GM12873 (cell line): Measurements from ENCODE around the gene PLEKHN1.

Experiments used
- TF ChIP-seq, protein P1 (sequence below): IDR thresholded peaks from 2 replicates; pipeline ENCODE4 v1.5.1; 2012; ENCODE audit warnings: low read depth, mild to moderate bottlenecking, moderate library complexity, low read length, control low read depth; ENCODE audit not compliant: insufficient read depth; ENCODE audit errors: missing control alignments

Gene PLEKHN1, protein sequence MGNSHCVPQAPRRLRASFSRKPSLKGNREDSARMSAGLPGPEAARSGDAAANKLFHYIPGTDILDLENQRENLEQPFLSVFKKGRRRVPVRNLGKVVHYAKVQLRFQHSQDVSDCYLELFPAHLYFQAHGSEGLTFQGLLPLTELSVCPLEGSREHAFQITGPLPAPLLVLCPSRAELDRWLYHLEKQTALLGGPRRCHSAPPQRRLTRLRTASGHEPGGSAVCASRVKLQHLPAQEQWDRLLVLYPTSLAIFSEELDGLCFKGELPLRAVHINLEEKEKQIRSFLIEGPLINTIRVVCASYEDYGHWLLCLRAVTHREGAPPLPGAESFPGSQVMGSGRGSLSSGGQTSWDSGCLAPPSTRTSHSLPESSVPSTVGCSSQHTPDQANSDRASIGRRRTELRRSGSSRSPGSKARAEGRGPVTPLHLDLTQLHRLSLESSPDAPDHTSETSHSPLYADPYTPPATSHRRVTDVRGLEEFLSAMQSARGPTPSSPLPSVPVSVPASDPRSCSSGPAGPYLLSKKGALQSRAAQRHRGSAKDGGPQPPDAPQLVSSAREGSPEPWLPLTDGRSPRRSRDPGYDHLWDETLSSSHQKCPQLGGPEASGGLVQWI

DNA sequence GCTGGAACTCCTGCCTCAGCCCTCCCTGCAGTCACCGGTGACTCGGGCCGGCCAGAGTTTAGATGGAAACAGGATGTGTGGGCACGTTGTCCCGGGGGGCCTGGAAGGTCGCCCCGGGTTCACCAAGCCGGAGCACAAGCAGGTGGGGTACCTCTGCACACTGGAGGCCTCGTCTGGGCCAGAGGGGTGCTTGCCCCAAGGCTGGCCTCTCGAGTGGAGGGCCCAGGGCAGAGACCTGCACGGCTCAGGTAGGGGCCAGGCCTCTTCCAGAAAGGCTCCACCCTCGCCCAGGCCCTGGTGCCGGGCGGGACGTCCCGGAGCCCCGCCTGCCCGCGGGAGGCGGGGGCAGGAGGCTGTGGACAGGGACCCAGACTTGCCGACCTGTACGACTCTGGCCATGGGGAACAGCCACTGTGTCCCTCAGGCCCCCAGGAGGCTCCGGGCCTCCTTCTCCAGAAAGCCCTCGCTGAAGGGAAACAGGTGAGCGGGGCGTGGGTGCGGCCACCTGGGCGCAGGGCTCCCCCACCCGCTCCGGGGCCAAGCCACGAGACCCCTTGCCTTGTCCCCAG, at the start of gene PLEKHN1:
Gene PLEKHN1, plus strand, starts transcription at position 348 of the 569 bp plus-strand sequence. Its CDS starts 50 bp downstream, at position 398.
- TF ChIP-seq, protein P1, sequence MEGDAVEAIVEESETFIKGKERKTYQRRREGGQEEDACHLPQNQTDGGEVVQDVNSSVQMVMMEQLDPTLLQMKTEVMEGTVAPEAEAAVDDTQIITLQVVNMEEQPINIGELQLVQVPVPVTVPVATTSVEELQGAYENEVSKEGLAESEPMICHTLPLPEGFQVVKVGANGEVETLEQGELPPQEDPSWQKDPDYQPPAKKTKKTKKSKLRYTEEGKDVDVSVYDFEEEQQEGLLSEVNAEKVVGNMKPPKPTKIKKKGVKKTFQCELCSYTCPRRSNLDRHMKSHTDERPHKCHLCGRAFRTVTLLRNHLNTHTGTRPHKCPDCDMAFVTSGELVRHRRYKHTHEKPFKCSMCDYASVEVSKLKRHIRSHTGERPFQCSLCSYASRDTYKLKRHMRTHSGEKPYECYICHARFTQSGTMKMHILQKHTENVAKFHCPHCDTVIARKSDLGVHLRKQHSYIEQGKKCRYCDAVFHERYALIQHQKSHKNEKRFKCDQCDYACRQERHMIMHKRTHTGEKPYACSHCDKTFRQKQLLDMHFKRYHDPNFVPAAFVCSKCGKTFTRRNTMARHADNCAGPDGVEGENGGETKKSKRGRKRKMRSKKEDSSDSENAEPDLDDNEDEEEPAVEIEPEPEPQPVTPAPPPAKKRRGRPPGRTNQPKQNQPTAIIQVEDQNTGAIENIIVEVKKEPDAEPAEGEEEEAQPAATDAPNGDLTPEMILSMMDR = no peak

DNA sequence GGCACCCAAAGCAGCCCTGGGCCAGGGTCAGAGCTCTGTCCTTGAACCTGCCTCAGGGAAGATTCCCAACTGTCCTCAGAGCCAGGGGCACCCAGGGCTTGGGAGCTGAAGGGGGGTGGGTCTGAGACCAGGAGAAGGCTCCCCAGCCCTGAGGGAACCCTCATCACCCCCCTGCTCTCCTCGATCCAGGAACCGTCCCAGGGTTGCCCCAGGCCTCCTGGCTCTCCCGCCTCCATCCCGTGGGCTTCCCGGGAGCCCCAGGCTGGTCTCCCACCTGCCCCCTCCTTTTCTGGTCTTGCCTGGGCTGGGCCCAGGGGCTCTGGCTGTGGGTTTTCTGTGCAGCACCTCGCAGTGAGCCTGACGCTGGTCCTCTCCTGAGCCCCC, 49.2 kb upstream of the PLEKHN1 start:
- TF ChIP-seq, protein P1 = no peak

DNA sequence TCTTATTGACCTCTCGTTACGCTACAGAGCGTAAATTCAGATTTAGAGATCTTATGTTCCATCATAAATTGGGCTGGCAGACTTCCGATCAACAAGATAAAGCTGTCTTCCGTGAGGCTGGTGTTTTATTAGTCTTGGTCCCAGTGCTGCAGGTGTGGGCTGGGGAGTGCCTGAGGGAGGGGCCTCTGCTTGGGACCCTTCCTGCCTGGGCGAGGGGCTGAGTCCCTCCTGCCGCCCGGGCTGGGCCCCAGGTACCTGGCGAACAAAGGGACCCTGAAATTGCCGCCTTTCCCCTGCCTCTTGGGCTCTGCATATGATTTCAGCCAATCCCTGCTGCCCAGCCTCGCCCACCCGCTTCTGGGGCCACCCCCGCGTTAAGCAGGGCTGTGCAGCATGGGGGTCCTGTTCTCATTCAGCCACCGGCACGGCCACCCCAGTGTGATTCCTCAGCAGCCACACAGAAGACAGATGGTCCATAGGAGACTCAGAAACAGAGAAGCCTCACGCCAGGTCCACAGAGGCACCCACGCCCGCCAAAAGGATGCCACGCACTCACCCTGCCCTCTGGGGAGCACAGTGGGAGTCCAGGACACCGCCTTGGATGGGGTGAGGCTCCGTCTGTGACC, 48.7 kb upstream of the PLEKHN1 start:
- TF ChIP-seq, protein P1 = no peak

DNA sequence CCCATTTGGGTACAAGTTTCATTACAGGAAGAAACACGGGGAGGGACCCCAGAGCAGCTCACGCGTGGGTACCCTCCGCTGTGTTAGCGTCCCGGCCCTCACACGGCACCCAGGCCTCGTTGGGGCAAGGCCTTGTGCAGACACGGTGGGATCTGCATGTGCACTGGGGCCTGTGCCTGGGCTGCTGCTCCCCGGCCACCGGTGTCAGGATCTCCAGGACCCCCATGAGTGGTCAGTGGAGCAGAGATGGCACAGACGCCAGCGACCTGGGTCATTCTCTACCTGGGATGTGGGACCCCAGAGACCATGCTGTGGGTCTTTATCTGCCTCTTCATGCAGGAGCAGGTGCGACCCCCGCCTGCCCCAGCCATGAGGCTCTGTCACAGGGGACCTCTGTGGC, 47.9 kb upstream of the PLEKHN1 start:
- TF ChIP-seq, protein P1 = no peak

DNA sequence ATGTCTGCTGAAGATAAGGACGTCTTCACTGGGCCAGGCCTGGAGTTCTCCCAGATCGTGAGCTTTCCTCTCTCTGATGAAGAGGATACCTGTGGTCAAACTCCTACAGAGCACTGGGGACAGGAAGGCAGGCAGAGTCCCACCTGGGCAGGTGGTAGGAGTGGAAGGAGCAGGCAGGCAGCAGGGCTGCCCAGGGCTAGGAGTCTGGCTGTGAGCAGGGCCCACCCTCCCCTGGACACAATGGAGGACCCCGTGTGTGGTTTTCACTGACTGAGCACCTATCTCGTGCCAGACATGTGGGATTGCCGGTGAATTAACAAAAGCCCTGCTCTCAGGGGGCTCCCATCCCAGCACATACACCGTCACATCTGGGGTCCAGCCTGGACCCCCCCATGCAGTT, 47.4 kb upstream of the PLEKHN1 start:
- TF ChIP-seq, protein P1 = no peak

DNA sequence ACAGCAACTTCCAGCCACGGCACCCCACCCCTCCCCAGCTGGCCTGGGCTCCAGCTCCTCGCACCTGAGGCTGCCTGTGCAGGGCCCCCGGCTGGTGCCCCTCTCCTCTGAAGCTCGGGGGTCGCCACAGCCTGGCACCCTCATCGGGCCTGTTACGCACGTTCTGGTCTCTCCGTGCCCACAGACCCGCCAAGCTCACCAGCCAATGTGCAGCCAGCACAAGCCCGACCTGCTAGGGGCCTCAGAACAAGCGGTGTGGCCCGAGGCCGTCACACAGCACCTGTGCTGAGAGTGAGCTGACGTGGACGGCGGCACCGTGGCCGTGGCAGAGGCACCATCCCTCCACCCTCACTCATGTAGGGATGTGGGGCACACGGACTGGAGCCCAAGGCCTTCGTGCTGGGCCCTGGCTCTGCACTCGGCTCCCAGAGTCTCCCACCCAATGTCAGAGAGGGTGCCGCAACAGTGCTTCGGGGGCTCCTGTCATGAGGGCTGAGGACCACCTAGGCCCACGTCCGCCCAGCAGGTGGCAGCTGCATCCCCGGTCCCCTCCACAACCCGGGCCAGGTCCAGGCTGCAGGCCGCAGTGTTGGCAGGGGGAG, 46.9 kb upstream of the PLEKHN1 start:
- TF ChIP-seq, protein P1 = no peak
